ENCODE data around the gene SPC24. TPM values are rescaled to one million over a fixed set of nuclear protein-coding genes. Genes with fewer than 3 reads are reported as not detected.

Gene SPC24
- total and polyA plus RNA-seq, 2 donors (not counting 3 experiments of a cell fraction or from before 2014, with no cell fraction given), result 19.8 to 70.0 TPM

DNA sequence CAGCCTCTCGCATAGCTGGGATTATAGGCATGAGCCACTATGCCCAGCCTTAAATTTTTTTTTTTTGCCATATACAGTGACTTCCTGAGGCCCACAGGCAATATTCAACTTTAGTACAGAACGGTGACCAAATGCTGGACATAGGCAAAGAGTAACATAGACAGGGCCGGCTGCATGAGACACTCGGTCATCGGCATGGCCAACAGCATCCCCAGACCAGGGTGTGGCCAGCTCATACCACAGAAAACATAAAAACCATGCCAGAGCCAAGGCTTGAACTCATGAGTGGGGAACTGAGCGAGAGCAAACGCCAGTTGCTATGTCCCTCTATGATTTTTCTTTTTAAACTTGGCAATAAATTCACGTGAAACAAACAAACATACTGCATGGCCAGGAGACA lies 24.8 kb upstream of the SPC24 start:
- peaks cover 12% of the 10 kb centered on the region for H3K4me1 ChIP-seq (ENCODE audit: control insufficient read depth, extremely low read depth, insufficient read depth, low read length)
- peaks cover 0 to 12% of the 10 kb centered on the region in 2 experiments for H3K36me3 ChIP-seq (ENCODE audit: control insufficient read depth in 2 of 2, extremely low read depth in 1 of 2, insufficient read depth in 2 of 2, low read length in 2 of 2)
- no peak overlapping the region for H3K4me2 ChIP-seq (ENCODE audit: insufficient read depth, low read length)
- ChIA-PET POLR2A (interaction anchor here (0.6 kb wide), 1 partner anchor 53 kb away, joined by 3 read pairs; no protein-coding TSS in a partner anchor), CTCF (interaction anchor here (0.8 kb wide), 1 partner anchor 54 kb away, joined by 3 read pairs; no protein-coding TSS in a partner anchor)
- H3K27me3 ChIP-seq (ENCODE audit: control insufficient read depth in 2 of 2, insufficient read depth in 2 of 2, low read length in 2 of 2), result no peaks in the 10 kb centered on the region
- no peak for TF ChIP-seq POLR2A (IDR thresholded peaks at IDR 0.05; ENCODE audit: low read depth, low read length)
- TF ChIP-seq EZH2 (IDR thresholded peaks at IDR 0.05; ENCODE audit: borderline replicate concordance, low read depth, low read length, severe bottlenecking), result no peak
- TF ChIP-seq FOS (IDR thresholded peaks at IDR 0.05; ENCODE audit: borderline replicate concordance, insufficient read depth, low read length), result no peak
- TF ChIP-seq, protein P1, sequence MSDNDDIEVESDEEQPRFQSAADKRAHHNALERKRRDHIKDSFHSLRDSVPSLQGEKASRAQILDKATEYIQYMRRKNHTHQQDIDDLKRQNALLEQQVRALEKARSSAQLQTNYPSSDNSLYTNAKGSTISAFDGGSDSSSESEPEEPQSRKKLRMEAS (IDR thresholded peaks at IDR 0.05; ENCODE audit: insufficient read depth, insufficient read length), result no peak
- TF ChIP-seq JUN (IDR thresholded peaks at IDR 0.05; ENCODE audit: borderline replicate concordance, insufficient read depth, insufficient read length, low read depth), result no peak
- TF ChIP-seq MYC (IDR thresholded peaks at IDR 0.05; ENCODE audit: low read depth, low read length), result no peak
- TF ChIP-seq, protein P2, sequence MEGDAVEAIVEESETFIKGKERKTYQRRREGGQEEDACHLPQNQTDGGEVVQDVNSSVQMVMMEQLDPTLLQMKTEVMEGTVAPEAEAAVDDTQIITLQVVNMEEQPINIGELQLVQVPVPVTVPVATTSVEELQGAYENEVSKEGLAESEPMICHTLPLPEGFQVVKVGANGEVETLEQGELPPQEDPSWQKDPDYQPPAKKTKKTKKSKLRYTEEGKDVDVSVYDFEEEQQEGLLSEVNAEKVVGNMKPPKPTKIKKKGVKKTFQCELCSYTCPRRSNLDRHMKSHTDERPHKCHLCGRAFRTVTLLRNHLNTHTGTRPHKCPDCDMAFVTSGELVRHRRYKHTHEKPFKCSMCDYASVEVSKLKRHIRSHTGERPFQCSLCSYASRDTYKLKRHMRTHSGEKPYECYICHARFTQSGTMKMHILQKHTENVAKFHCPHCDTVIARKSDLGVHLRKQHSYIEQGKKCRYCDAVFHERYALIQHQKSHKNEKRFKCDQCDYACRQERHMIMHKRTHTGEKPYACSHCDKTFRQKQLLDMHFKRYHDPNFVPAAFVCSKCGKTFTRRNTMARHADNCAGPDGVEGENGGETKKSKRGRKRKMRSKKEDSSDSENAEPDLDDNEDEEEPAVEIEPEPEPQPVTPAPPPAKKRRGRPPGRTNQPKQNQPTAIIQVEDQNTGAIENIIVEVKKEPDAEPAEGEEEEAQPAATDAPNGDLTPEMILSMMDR (IDR thresholded peaks at IDR 0.05; ENCODE audit: extremely low read depth in 1 of 2, insufficient read depth in 1 of 2, low read depth in 1 of 2, low read length in 2 of 2), result no peak
- TF ChIP-seq POLR2AphosphoS5 (IDR thresholded peaks at IDR 0.05; ENCODE audit: insufficient read depth, low read depth, low read length), result no peak
- TF ChIP-seq GATA2 (IDR thresholded peaks at IDR 0.05; ENCODE audit: insufficient read depth, insufficient read length, low read depth, low read length), result no peak
- peak overlapping the region; percentile 9 for H3K27ac ChIP-seq (ENCODE audit: insufficient read depth, low read depth, low read length)
- intact Hi-C loops (cut with micrococcal nuclease), result no loop called here
- H3K9ac ChIP-seq (replicated peaks; ENCODE audit: extremely low read depth, insufficient read depth, low read length), result no peak overlapping the region
- no peak overlapping the region for H3K4me3 ChIP-seq (replicated peaks in 1 of 3; ENCODE audit: insufficient read depth in 1 of 3, low read depth in 1 of 3, low read length in 3 of 3)
- FAIRE-seq (no peak), DNase-seq (ENCODE audit: low read depth, low spot score) (no peak)
- no peaks in the 10 kb centered on the region for H3K9me1 ChIP-seq (replicated peaks; ENCODE audit: control insufficient read depth, extremely low read depth, insufficient read depth, low read length)
- dilution Hi-C loops (cut with MboI; ENCODE audit: extremely low pct_ligation_motif_present, low sequenced_read_pairs), result no loop called here
- H3K79me2 ChIP-seq (ENCODE audit: control insufficient read depth, insufficient read depth, low read length), result peaks cover 2% of the 10 kb centered on the region
- H4K20me1 ChIP-seq (replicated peaks; ENCODE audit: control insufficient read depth, extremely low read depth, insufficient read depth, low read length), result no peaks in the 10 kb centered on the region
- BruUV-seq (replicated peaks), result no TSS peak
- no peak overlapping the region for H2AFZ ChIP-seq (ENCODE audit: low read depth, low read length)
- no peaks in the 10 kb centered on the region for H3K9me3 ChIP-seq (replicated peaks; ENCODE audit: control insufficient read depth, insufficient read depth, low read length)

Data from endothelial cell of umbilical vein (primary cell).